A549 (cell line): Measurements from ENCODE around the gene ACSBG1. TPM values are rescaled to one million over a fixed set of nuclear protein-coding genes. Genes with fewer than 3 reads are reported as not detected.
A peak's percentile ranks its signal among the peaks of the same experiment; 100 is the strongest.

Source experiments
- ATAC-seq, 2 experiments: fragments of 200-7000 bp in 1 of 2; fragments of >200 bp in 1 of 2; cut with Nextera tagmentation in 1 of 2; cut with Tn5 transposase in 1 of 2; 3 replicates each; pipeline versions ENCODE4 v1.8.0 to v1.9.1; 2018 to 2020; ENCODE audit warnings: mild to moderate bottlenecking in 1 of 2, moderate library complexity in 1 of 2
- CTCF ChIA-PET: fragments of 300-600 bp; sonication (Branson Sonifier 250); formaldehyde crosslinking; extraction: SDS; loops from one replicate; lab custom pipeline; 2021; ENCODE audit warnings: antibody characterized with exemption, inconsistent platforms; lab: Yijun Ruan, JAX
- POLR2A ChIA-PET: fragments of 350-600 bp; formaldehyde crosslinking; extraction: SDS; loops from one replicate; lab custom pipeline; 2021; ENCODE audit warnings: antibody characterized with exemption, inconsistent platforms; lab: Yijun Ruan, JAX
- DNase-seq, 2 experiments: peaks; one replicate each; pipeline versions ENCODE4 v3.0.0 to v3.0.0-alpha.2; 2011 to 2016; ENCODE audit warnings: low read depth in 1 of 2, low spot score in 1 of 2
- FAIRE-seq: peaks from 2 replicates; lab custom pipeline; 2011; peaks lifted over from hg19 to GRCh38; lab: Jason Lieb, UNC
- H3K27ac ChIP-seq, 2 experiments: fragments of >200 bp; sonication (Bioruptor Twin); formaldehyde crosslinking; 3 replicates each; pipeline ENCODE4 v1.5.1; 2016 to 2017
- H3K4me1 ChIP-seq: fragments of >200 bp; sonication (Bioruptor Twin); formaldehyde crosslinking; 3 replicates; pipeline ENCODE4 v1.6.1; 2016
- H3K4me2 ChIP-seq: fragments of >200 bp; sonication (Bioruptor Twin); formaldehyde crosslinking; 3 replicates; pipeline ENCODE4 v1.6.1; 2016
- H3K4me3 ChIP-seq: fragments of >200 bp; sonication (Bioruptor Twin); formaldehyde crosslinking; 3 replicates; pipeline ENCODE4 v1.5.1; 2016
- H3K9me3 ChIP-seq: fragments of >200 bp; sonication (Bioruptor Twin); formaldehyde crosslinking; 3 replicates; pipeline ENCODE4 v1.6.1; 2016
- CHD4 ChIP-seq: fragments of 200-600 bp; sonication (generic); IDR thresholded peaks from 2 replicates; pipeline ENCODE4 v1.6.1; 2016; ENCODE audit warnings: antibody characterized with exemption, mild to moderate bottlenecking, borderline replicate concordance
- CTCF ChIP-seq: fragments of >200 bp; sonication (Bioruptor Twin); formaldehyde crosslinking; IDR thresholded peaks from 3 replicates; pipeline ENCODE4 v1.5.1; 2016
- E2F6 ChIP-seq: IDR thresholded peaks from 2 replicates; pipeline ENCODE4 v1.6.1; 2012; ENCODE audit warnings: low read depth, borderline replicate concordance
- JUNB ChIP-seq: fragments of >200 bp; sonication (Bioruptor Twin); formaldehyde crosslinking; IDR thresholded peaks from 2 replicates; pipeline ENCODE4 v1.6.1; 2016
- KDM1A ChIP-seq: fragments of 200-600 bp; sonication (generic); IDR thresholded peaks from 2 replicates; pipeline ENCODE4 v1.6.1; 2016; ENCODE audit warnings: low read depth, mild to moderate bottlenecking
- KDM5A ChIP-seq: fragments of 200-600 bp; sonication (generic); IDR thresholded peaks from 2 replicates; pipeline ENCODE4 v1.6.1; 2016; ENCODE audit warnings: antibody characterized with exemption, mild to moderate bottlenecking
- MYC ChIP-seq: IDR thresholded peaks from 2 replicates; pipeline ENCODE4 v1.6.1; 2012; ENCODE audit warnings: mild to moderate bottlenecking, inconsistent platforms, low read length, improper control_type of control experiment, borderline replicate concordance
- NR3C1 ChIP-seq: fragments of >200 bp; sonication (Bioruptor Twin); formaldehyde crosslinking; IDR thresholded peaks from 3 replicates; pipeline ENCODE4 v1.6.1; 2017
- POLR2AphosphoS2 ChIP-seq: conservative IDR thresholded peaks from 2 replicates; pipeline ENCODE4 v1.6.1; 2012; ENCODE audit warnings: low read length, improper control_type of control experiment, inconsistent platforms
- RAD21 ChIP-seq, 2 experiments: fragments of >200 bp in 1 of 2; sonication (Bioruptor Twin) in 1 of 2; formaldehyde crosslinking in 1 of 2; IDR thresholded peaks in 1 of 2; conservative IDR thresholded peaks in 1 of 2; 2 replicates in 1 of 2; 3 replicates in 1 of 2; pipeline ENCODE4 v1.6.1; 2012 to 2018; ENCODE audit warnings: inconsistent platforms in 1 of 2
- RCOR1 ChIP-seq: fragments of 150-350 bp; IDR thresholded peaks from 2 replicates; pipeline ENCODE4 v1.6.1; 2014; ENCODE audit warnings: antibody characterized with exemption, low read length, low read depth
- RFX5 ChIP-seq: fragments of 450-650 bp; IDR thresholded peaks from 2 replicates; pipeline ENCODE4 v1.7.1; 2014; ENCODE audit warnings: antibody characterized with exemption, mild to moderate bottlenecking, moderate library complexity
- SMC3 ChIP-seq: fragments of >200 bp; sonication (Bioruptor Twin); formaldehyde crosslinking; IDR thresholded peaks from 3 replicates; pipeline ENCODE4 v1.6.1; 2018; ENCODE audit warnings: inconsistent platforms
- ZNF302 ChIP-seq: fragments of 250-450 bp; sonication (Bioruptor Pico); IDR thresholded peaks from 2 replicates; pipeline ENCODE4 v1.9.0; 2021; ENCODE audit warnings: inconsistent platforms, mild to moderate bottlenecking, moderate library complexity
- WGBS: methylation state at CpG from one replicate; pipeline ENCODE4 v1.1.6; 2017; ENCODE audit errors: missing lambda C conversion rate; 5-methylcytosine and 5-hydroxymethylcytosine counted together
- polyA plus RNA-seq, 4 experiments: library from polyadenylated mRNA; depleted of rRNA in 3 of 4; stranded (reverse); fragments of >200 nt; fragmentation: RNase III in 1 of 4; extraction: RNeasy Plus Mini Kit Qiagen cat#74134 plus additional on column Dnase treatment in 1 of 4; gene quantifications; 2 replicates in 3 of 4; 3 replicates in 1 of 4; pipeline ENCODE4 v1.2.3, GENCODE V29; 2011 to 2017

Gene ACSBG1
- polyA plus RNA-seq, 2 of the 4 experiments (the other 2 are of a cell fraction): 0.15 to 0.21 TPM

GRCh38 chr15:78197632-78198031 is 36.7 kb downstream of the ACSBG1 start:
- Histone ChIP-seq H3K27ac (no peak overlapping the region), H3K4me3 (no peak overlapping the region), H3K9me3 (no peaks in the 10 kb centered on the region), H3K4me1 (no peaks in the 10 kb centered on the region), H3K4me2 (no peak overlapping the region)
- 54% methylated on average over 7 of the region's 7 CpGs for WGBS
- POLR2A ChIA-PET: no interaction called here
- CTCF ChIA-PET: interaction anchor here (1.0 to 16.2 kb wide), 10 partner anchors 17 to 243 kb away, joined by 3 to 184 read pairs (median 34); partner anchors contain the start of gene CIB2
- DNase-seq: no peak
- FAIRE-seq: no peak
- TF ChIP-seq MYC (no peak), KDM1A (no peak), E2F6 (no peak)
- no peak for ATAC-seq

GRCh38 chr15:78195735-78196201 is 38.6 kb downstream of the ACSBG1 start:
- ChIA-PET POLR2A (interaction anchor here (0.6 kb wide), 2 partner anchors 44 to 82 kb away, joined by 3 to 4 read pairs; no protein-coding TSS in a partner anchor), CTCF (interaction anchor here (0.6 to 16.2 kb wide), 51 partner anchors 9 to 555 kb away, joined by 3 to 184 read pairs (median 4); partner anchors contain the start of genes ACSBG1 and CIB2)
- 17% methylated on average over 7 of the region's 7 CpGs for WGBS

GRCh38 chr15:78194568-78194925 is 39.8 kb downstream of the ACSBG1 start:
- H3K4me1 ChIP-seq: no peaks in the 10 kb centered on the region
- TF ChIP-seq RCOR1: no peak
- no peak overlapping the region for H3K4me3 ChIP-seq
- no peak overlapping the region for H3K4me2 ChIP-seq
- ChIA-PET CTCF (interaction anchor here (1.2 to 16.2 kb wide), 22 partner anchors 10 to 557 kb away, joined by 3 to 184 read pairs (median 12); partner anchors contain the start of genes ACSBG1 and CIB2), POLR2A (no interaction called here)
- H3K27ac ChIP-seq: no peak overlapping the region
- FAIRE-seq (no peak), DNase-seq (no peak), ATAC-seq (peak in 1 of 2 experiments; percentile 16; a peak in 3 of 6 replicates)
- peaks cover 12% of the 10 kb centered on the region; the same call in 2 of the 3 replicates for H3K9me3 ChIP-seq
- WGBS: 63% methylated on average over 15 of the region's 15 CpGs

More at GRCh38 chr15:78195735-78196201, 38.6 kb downstream of the ACSBG1 start:
- Histone ChIP-seq H3K9me3 (peaks cover 12% of the 10 kb centered on the region; the same call in 2 of the 3 replicates), H3K4me1 (no peaks in the 10 kb centered on the region), H3K4me2 (no peak overlapping the region), H3K27ac (no peak overlapping the region), H3K4me3 (no peak overlapping the region)
- FAIRE-seq: peak; percentile 61
- peak; percentile 83 to 87 for TF ChIP-seq RAD21 (conservative IDR thresholded peaks at IDR 0.05 in 1 of 2, IDR thresholded peaks at IDR 0.05 in 1 of 2)
- TF ChIP-seq SMC3: peak; percentile 90
- TF ChIP-seq KDM5A: no peak
- TF ChIP-seq CTCF: peak; percentile 89
- no peak for TF ChIP-seq ZNF302
- peak; percentile 57 to 78 for DNase-seq
- peak; percentile 92 to 96 for ATAC-seq

- Histone ChIP-seq H3K9me3 (peaks cover 12% of the 10 kb centered on the region; the same call in 2 of the 3 replicates), H3K4me2 (no peak overlapping the region), H3K4me1 (no peaks in the 10 kb centered on the region), H3K27ac (no peak overlapping the region), H3K4me3 (no peak overlapping the region)
- ChIA-PET CTCF (interaction anchor here (0.7 to 16.2 kb wide), 15 partner anchors 8 to 235 kb away, joined by 3 to 184 read pairs (median 28); partner anchors contain the start of genes ACSBG1 and CIB2), POLR2A (no interaction called here)
- FAIRE-seq: no peak
- ATAC-seq: no peak
- TF ChIP-seq CHD4 (no peak), KDM1A (no peak), NR3C1 (no peak), POLR2AphosphoS2 (no peak), JUNB (no peak), RFX5 (no peak)
- DNase-seq: no peak
- WGBS: 62% methylated on average over 14 of the region's 15 CpGs
Measured at GRCh38 chr15:78193731-78194567, 40.4 kb downstream of the ACSBG1 start.
